Activated naive CD4-positive, alpha-beta T cell treated with anti-CD3 and anti-CD28 coated beads, Interleukin-2, amount 50 U/mL, for 24 hours (primary cell): ENCODE measurements around the gene BTBD1.
"Not testable (repeated sequence)": the region's sequence is repeated elsewhere in the genome, so short reads cannot be mapped to it uniquely, and the experiment has no call there.

Experiments
- H3K27ac Mint-ChIP-seq: one replicate; pipeline ENCODE4 v1.8.0; 2021; ENCODE audit warnings: mild to moderate bottlenecking, mixed read lengths
- H3K27me3 Mint-ChIP-seq: one replicate; pipeline ENCODE4 v1.8.0; 2021; ENCODE audit warnings: mixed read lengths
- H3K36me3 Mint-ChIP-seq: one replicate; pipeline ENCODE4 v1.8.0; 2021; ENCODE audit warnings: mixed read lengths
- H3K4me1 Mint-ChIP-seq: one replicate; pipeline ENCODE4 v1.8.0; 2021; ENCODE audit warnings: mixed read lengths
- H3K4me3 Mint-ChIP-seq: one replicate; pipeline ENCODE4 v1.8.0; 2021; ENCODE audit warnings: mild to moderate bottlenecking, mixed read lengths
- H3K9me3 Mint-ChIP-seq: one replicate; pipeline ENCODE4 v1.8.0; 2021; ENCODE audit warnings: mixed read lengths

Gene BTBD1

GRCh38 chr15:83078712-83079111 lies 11.7 kb upstream of the BTBD1 start:
- no peak overlapping the region for H3K4me3 Mint-ChIP-seq
- H3K9me3 Mint-ChIP-seq, result no peaks in the 10 kb centered on the region
- peaks cover 2% of the 10 kb centered on the region for H3K36me3 Mint-ChIP-seq
- no peak overlapping the region for H3K27ac Mint-ChIP-seq
- no peaks in the 10 kb centered on the region for H3K4me1 Mint-ChIP-seq
- H3K27me3 Mint-ChIP-seq, result peaks cover 11% of the 10 kb centered on the region

GRCh38 chr15:83077491-83078230 lies 10.6 kb upstream of the BTBD1 start:
- H3K4me1 Mint-ChIP-seq, result no peaks in the 10 kb centered on the region
- H3K36me3 Mint-ChIP-seq, result peaks cover 2% of the 10 kb centered on the region
- no peak overlapping the region for H3K4me3 Mint-ChIP-seq
- peaks cover 11% of the 10 kb centered on the region for H3K27me3 Mint-ChIP-seq
- no peak overlapping the region for H3K27ac Mint-ChIP-seq
- H3K9me3 Mint-ChIP-seq, result no peaks in the 10 kb centered on the region

GRCh38 chr15:83069211-83069642 lies 2.2 kb upstream of the BTBD1 start:
- H3K4me1 Mint-ChIP-seq, H3K9me3 Mint-ChIP-seq, H3K36me3 Mint-ChIP-seq, H3K4me3 Mint-ChIP-seq, H3K27ac Mint-ChIP-seq, H3K27me3 Mint-ChIP-seq: not testable (repeated sequence)

GRCh38 chr15:83068054-83068453 lies 1.0 kb upstream of the BTBD1 start:
- H3K36me3 Mint-ChIP-seq, result peaks cover 9% of the 10 kb centered on the region
- peaks cover 5% of the 10 kb centered on the region for H3K9me3 Mint-ChIP-seq
- H3K4me1 Mint-ChIP-seq, result peaks cover 3% of the 10 kb centered on the region
- peak overlapping the region; percentile 79 for H3K27ac Mint-ChIP-seq
- H3K27me3 Mint-ChIP-seq, result no peaks in the 10 kb centered on the region
- H3K4me3 Mint-ChIP-seq, result no peak overlapping the region

GRCh38 chr15:83067638-83067962 lies 548 bp upstream of the BTBD1 start:
- peaks cover 9% of the 10 kb centered on the region for H3K36me3 Mint-ChIP-seq
- H3K4me3 Mint-ChIP-seq, result no peak overlapping the region

GRCh38 chr15:83066034-83066733 lies 868 bp downstream of the BTBD1 start:
- H3K9me3 Mint-ChIP-seq, result no peaks in the 10 kb centered on the region
- no peaks in the 10 kb centered on the region for H3K27me3 Mint-ChIP-seq
- peaks cover 3% of the 10 kb centered on the region for H3K36me3 Mint-ChIP-seq
- H3K27ac Mint-ChIP-seq, result peak overlapping the region; percentile 6
- no peak overlapping the region for H3K4me3 Mint-ChIP-seq
- H3K4me1 Mint-ChIP-seq, result peaks cover 3% of the 10 kb centered on the region

More at GRCh38 chr15:83067638-83067962, 548 bp upstream of the BTBD1 start:
- Mint-ChIP-seq H3K9me3 (peaks cover 5% of the 10 kb centered on the region), H3K27ac (peak overlapping the region; percentile 79), H3K4me1 (peaks cover 3% of the 10 kb centered on the region), H3K27me3 (no peaks in the 10 kb centered on the region)

GRCh38 chr15:83065431-83065830 lies 1.6 kb downstream of the BTBD1 start:
- Mint-ChIP-seq H3K4me3 (no peak overlapping the region), H3K4me1 (peaks cover 3% of the 10 kb centered on the region), H3K27ac (peak overlapping the region; percentile 6), H3K36me3 (peaks cover 3% of the 10 kb centered on the region), H3K9me3 (no peaks in the 10 kb centered on the region), H3K27me3 (no peaks in the 10 kb centered on the region)

GRCh38 chr15:83064859-83065258 lies 2.2 kb downstream of the BTBD1 start:
- Mint-ChIP-seq H3K4me1 (peaks cover 3% of the 10 kb centered on the region), H3K27ac (peak overlapping the region; percentile 74), H3K36me3 (peaks cover 3% of the 10 kb centered on the region), H3K4me3 (no peak overlapping the region), H3K9me3 (no peaks in the 10 kb centered on the region), H3K27me3 (no peaks in the 10 kb centered on the region)

GRCh38 chr15:83063551-83063950 lies 3.5 kb downstream of the BTBD1 start:
- H3K4me3 Mint-ChIP-seq, result no peak overlapping the region
- no peak overlapping the region for H3K27ac Mint-ChIP-seq
- H3K4me1 Mint-ChIP-seq, result peaks cover 5% of the 10 kb centered on the region
- H3K27me3 Mint-ChIP-seq, result no peaks in the 10 kb centered on the region
- no peaks in the 10 kb centered on the region for H3K9me3 Mint-ChIP-seq
- peaks cover 3% of the 10 kb centered on the region for H3K36me3 Mint-ChIP-seq

GRCh38 chr15:83062768-83063180 lies 4.3 kb downstream of the BTBD1 start:
- Mint-ChIP-seq H3K36me3 (peaks cover 3% of the 10 kb centered on the region), H3K9me3 (no peaks in the 10 kb centered on the region), H3K27me3 (no peaks in the 10 kb centered on the region), H3K4me3 (no peak overlapping the region), H3K4me1 (peaks cover 12% of the 10 kb centered on the region), H3K27ac (no peak overlapping the region)

GRCh38 chr15:83061680-83062079 lies 5.4 kb downstream of the BTBD1 start:
- no peaks in the 10 kb centered on the region for H3K9me3 Mint-ChIP-seq

GRCh38 chr15:83057696-83058376 lies 9.2 kb downstream of the BTBD1 start:
- H3K4me1 Mint-ChIP-seq, result peaks cover 24% of the 10 kb centered on the region
- no peaks in the 10 kb centered on the region for H3K9me3 Mint-ChIP-seq
- H3K27ac Mint-ChIP-seq, result no peak overlapping the region
- peaks cover 8% of the 10 kb centered on the region for H3K36me3 Mint-ChIP-seq
- no peaks in the 10 kb centered on the region for H3K27me3 Mint-ChIP-seq
- H3K4me3 Mint-ChIP-seq, result no peak overlapping the region

More at GRCh38 chr15:83061680-83062079, 5.4 kb downstream of the BTBD1 start:
- Mint-ChIP-seq H3K4me1 (peaks cover 20% of the 10 kb centered on the region), H3K4me3 (no peak overlapping the region), H3K27ac (no peak overlapping the region), H3K36me3 (peaks cover 5% of the 10 kb centered on the region), H3K27me3 (no peaks in the 10 kb centered on the region)

- Mint-ChIP-seq H3K9me3 (no peaks in the 10 kb centered on the region), H3K36me3 (peaks cover 8% of the 10 kb centered on the region), H3K4me3 (no peak overlapping the region), H3K4me1 (peaks cover 24% of the 10 kb centered on the region), H3K27ac (peak overlapping the region; percentile 7), H3K27me3 (no peaks in the 10 kb centered on the region)
Measured at GRCh38 chr15:83057002-83057401, 10.1 kb downstream of the BTBD1 start.

GRCh38 chr15:83053151-83053550 lies 13.9 kb downstream of the BTBD1 start:
- H3K36me3 Mint-ChIP-seq, result peaks cover 10% of the 10 kb centered on the region
- no peak overlapping the region for H3K4me3 Mint-ChIP-seq
- no peak overlapping the region for H3K27ac Mint-ChIP-seq
- no peaks in the 10 kb centered on the region for H3K9me3 Mint-ChIP-seq
- H3K27me3 Mint-ChIP-seq, result no peaks in the 10 kb centered on the region
- peaks cover 23% of the 10 kb centered on the region for H3K4me1 Mint-ChIP-seq

GRCh38 chr15:83046558-83047127 lies 20.4 kb downstream of the BTBD1 start:
- peaks cover 29% of the 10 kb centered on the region for H3K4me1 Mint-ChIP-seq
- peak overlapping the region; percentile 14 for H3K27ac Mint-ChIP-seq
- no peaks in the 10 kb centered on the region for H3K9me3 Mint-ChIP-seq
- H3K4me3 Mint-ChIP-seq, result no peak overlapping the region
- H3K27me3 Mint-ChIP-seq, result no peaks in the 10 kb centered on the region
- H3K36me3 Mint-ChIP-seq, result peaks cover 24% of the 10 kb centered on the region

- H3K4me1 Mint-ChIP-seq, result peaks cover 32% of the 10 kb centered on the region
- no peak overlapping the region for H3K27ac Mint-ChIP-seq
- H3K4me3 Mint-ChIP-seq, result no peak overlapping the region
- H3K9me3 Mint-ChIP-seq, result no peaks in the 10 kb centered on the region
- no peaks in the 10 kb centered on the region for H3K27me3 Mint-ChIP-seq
- peaks cover 29% of the 10 kb centered on the region for H3K36me3 Mint-ChIP-seq
Measured at GRCh38 chr15:83044156-83044555, 22.9 kb downstream of the BTBD1 start.
